ENCODE measurements around the gene RFX2. TPM values are rescaled to one million over a fixed set of nuclear protein-coding genes. Genes with fewer than 3 reads are reported as not detected.

RFX2 gene
- total RNA-seq, 2 donors from 2014 or later, result 21.7 to 30.3 TPM

- TF ChIP-seq CTCF (IDR thresholded peaks at IDR 0.05), result no peak
- ATAC-seq (ENCODE audit: insufficient number of reproducible peaks, low FRiP score, low read depth) (no peak), DNase-seq (ENCODE audit: low spot score) (no peak)
- Histone ChIP-seq H3K27ac (no peak overlapping the region), H3K4me3 (no peak overlapping the region), H3K27me3 (replicated peaks; ENCODE audit: insufficient read depth) (no peaks in the 10 kb centered on the region), H3K36me3 (peaks cover 6% of the 10 kb centered on the region), H3K9me3 (no peaks in the 10 kb centered on the region), H3K4me1 (ENCODE audit: control insufficient read depth in 1 of 2, low read depth in 2 of 2) (peaks cover 0 to 9% of the 10 kb centered on the region in 2 donors)
Observed at GRCh38 chr19:6020166-6020882, 90.0 kb downstream of the RFX2 start.

GRCh38 chr19:6018786-6019185 lies 91.5 kb downstream of the RFX2 start:
- ATAC-seq (ENCODE audit: insufficient number of reproducible peaks, low FRiP score, low read depth), result no peak
- no peak for DNase-seq (ENCODE audit: low spot score)

DNA sequence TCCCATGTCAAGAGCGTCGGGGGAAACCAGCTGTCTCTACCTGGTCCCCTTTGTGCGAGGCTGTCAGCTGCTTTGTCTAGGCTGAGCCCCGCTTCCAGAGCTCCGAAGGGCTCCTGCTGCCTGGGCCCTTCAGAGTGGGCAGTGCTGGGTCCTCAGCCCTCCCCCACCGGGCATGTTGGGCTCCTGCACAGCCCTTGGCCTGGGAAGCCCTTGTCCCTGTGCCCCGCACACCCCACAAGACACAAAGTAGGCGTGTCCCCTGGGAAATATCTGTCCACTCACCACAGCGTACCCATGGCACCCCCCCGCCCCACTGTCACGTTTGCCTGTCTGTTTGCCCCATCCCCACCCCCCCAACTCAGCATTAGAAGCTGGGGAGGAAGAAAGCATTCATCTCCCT lies 92.7 kb downstream of the RFX2 start:
- Histone ChIP-seq H3K9me3 (no peaks in the 10 kb centered on the region), H3K4me1 (ENCODE audit: control insufficient read depth in 1 of 2, low read depth in 2 of 2) (peaks cover 0 to 2% of the 10 kb centered on the region in 2 donors), H3K27ac (no peak overlapping the region), H3K36me3 (peaks cover 8% of the 10 kb centered on the region), H3K4me3 (no peak overlapping the region), H3K27me3 (replicated peaks; ENCODE audit: insufficient read depth) (no peaks in the 10 kb centered on the region)
- DNase-seq (ENCODE audit: low spot score) (no peak), ATAC-seq (ENCODE audit: insufficient number of reproducible peaks, low FRiP score, low read depth) (no peak)
- TF ChIP-seq CTCF (IDR thresholded peaks at IDR 0.05), result no peak

More at GRCh38 chr19:6018786-6019185, 91.5 kb downstream of the RFX2 start:
- peaks cover 6% of the 10 kb centered on the region for H3K36me3 ChIP-seq
- peaks cover 0 to 9% of the 10 kb centered on the region in 2 donors for H3K4me1 ChIP-seq (ENCODE audit: control insufficient read depth in 1 of 2, low read depth in 2 of 2)
- no peak overlapping the region for H3K4me3 ChIP-seq
- no peak for TF ChIP-seq CTCF (IDR thresholded peaks at IDR 0.05)
- no peaks in the 10 kb centered on the region for H3K27me3 ChIP-seq (replicated peaks; ENCODE audit: insufficient read depth)
- H3K9me3 ChIP-seq, result no peaks in the 10 kb centered on the region
- no peak overlapping the region for H3K27ac ChIP-seq

GRCh38 chr19:6015841-6016545 lies 94.3 kb downstream of the RFX2 start:
- Histone ChIP-seq H3K27me3 (replicated peaks; ENCODE audit: insufficient read depth) (no peaks in the 10 kb centered on the region), H3K4me3 (no peak overlapping the region), H3K36me3 (peaks cover 14% of the 10 kb centered on the region), H3K27ac (no peak overlapping the region), H3K4me1 (ENCODE audit: control insufficient read depth in 1 of 2, low read depth in 2 of 2) (no peaks in the 10 kb centered on the region), H3K9me3 (no peaks in the 10 kb centered on the region)
- TF ChIP-seq CTCF (IDR thresholded peaks at IDR 0.05), result no peak
- no peak for DNase-seq (ENCODE audit: low spot score)
- ATAC-seq (ENCODE audit: insufficient number of reproducible peaks, low FRiP score, low read depth), result no peak

- peaks cover 9% of the 10 kb centered on the region for H3K36me3 ChIP-seq
- DNase-seq (ENCODE audit: low spot score), result no peak
- no peaks in the 10 kb centered on the region for H3K9me3 ChIP-seq
- ATAC-seq (ENCODE audit: insufficient number of reproducible peaks, low FRiP score, low read depth), result no peak
- no peak for TF ChIP-seq CTCF (IDR thresholded peaks at IDR 0.05)
- no peak overlapping the region for H3K4me3 ChIP-seq
- no peaks in the 10 kb centered on the region for H3K27me3 ChIP-seq (replicated peaks; ENCODE audit: insufficient read depth)
- no peak overlapping the region for H3K27ac ChIP-seq
- H3K4me1 ChIP-seq (ENCODE audit: control insufficient read depth in 1 of 2, low read depth in 2 of 2), result no peaks in the 10 kb centered on the region
Observed at GRCh38 chr19:6014551-6015135, 95.7 kb downstream of the RFX2 start.

All from thoracic aorta (tissue), 2 donors.